Body of pancreas (tissue), 4 donors: ENCODE data around the gene NRARP. TPM values are rescaled to one million over a fixed set of nuclear protein-coding genes. Genes with fewer than 3 reads are reported as not detected.

Experiments used
- ATAC-seq: fragments of 150-250 bp; one replicate; pipeline ENCODE4 v1.9.1; 2016
- DNase-seq, 4 donors: peaks; one replicate each; pipeline ENCODE4 v3.0.0-alpha.2; 2019
- H3K27ac ChIP-seq, 4 donors: fragments of 200-600 bp; sonication (generic); 1 replicate in 3 of 4; 2 replicates in 1 of 4; pipeline versions ENCODE4 v1.5.1 to v1.6.1; 2016 to 2019; ENCODE audit warnings: mild to moderate bottlenecking in 1 of 4, mixed read lengths in 1 of 4, moderate library complexity in 1 of 4
- H3K27me3 ChIP-seq, 2 donors: fragments of 200-600 bp; sonication (generic); one replicate each; pipeline ENCODE4 v1.6.0; 2016; ENCODE audit warnings: mild to moderate bottlenecking in 1 of 2
- H3K36me3 ChIP-seq, 2 donors: fragments of 200-600 bp; sonication (generic); replicated peaks in 1 of 2; 2 replicates each; pipeline ENCODE4 v1.5.1; 2016; ENCODE audit warnings: low read depth in 2 of 2; ENCODE audit not compliant: insufficient read depth in 1 of 2
- H3K4me1 ChIP-seq: fragments of 200-600 bp; sonication (generic); one replicate; pipeline ENCODE4 v1.6.0; 2016
- H3K4me3 ChIP-seq, 2 donors: fragments of 200-600 bp; sonication (generic); 1 replicate in 1 of 2; 2 replicates in 1 of 2; pipeline ENCODE4 v1.5.1; 2016 to 2019
- H3K9me3 ChIP-seq, 3 donors: fragments of 200-600 bp; sonication (generic); 1 replicate in 2 of 3; 2 replicates in 1 of 3; pipeline ENCODE4 v1.5.1; 2016
- CTCF ChIP-seq, 7 experiments: fragments of 450-650 bp in 4 of 7; fragments of 200-600 bp in 3 of 7; sonication (generic) in 3 of 7; IDR thresholded peaks; one replicate each; pipeline ENCODE4 v1.5.1; 2016 to 2019; ENCODE audit warnings: antibody characterized with exemption in 7 of 7
- POLR2A ChIP-seq, 3 donors: fragments of 450-650 bp; IDR thresholded peaks; one replicate each; pipeline ENCODE4 v1.6.1; 2016; ENCODE audit warnings: antibody characterized with exemption in 3 of 3, mild to moderate bottlenecking in 2 of 3
- WGBS, 2 donors: methylation state at CpG; one replicate each; pipeline ENCODE4 v1.1.5; 2017; 5-methylcytosine and 5-hydroxymethylcytosine counted together
- intact Hi-C: fragments of 100-400 bp; cut with DNase I; formaldehyde crosslinking; loops from one replicate; pipeline ENCODE4 v1.15.1; 2023
- total RNA-seq, 2 donors: library from RNA; depleted of rRNA; stranded (reverse); fragments of >200 nt; gene quantifications; one replicate each; pipeline ENCODE4 v1.1.0, GENCODE V29; 2016

NRARP gene
- total RNA-seq, 2 donors from 2014 or later = 18.4 to 24.4 TPM

DNA sequence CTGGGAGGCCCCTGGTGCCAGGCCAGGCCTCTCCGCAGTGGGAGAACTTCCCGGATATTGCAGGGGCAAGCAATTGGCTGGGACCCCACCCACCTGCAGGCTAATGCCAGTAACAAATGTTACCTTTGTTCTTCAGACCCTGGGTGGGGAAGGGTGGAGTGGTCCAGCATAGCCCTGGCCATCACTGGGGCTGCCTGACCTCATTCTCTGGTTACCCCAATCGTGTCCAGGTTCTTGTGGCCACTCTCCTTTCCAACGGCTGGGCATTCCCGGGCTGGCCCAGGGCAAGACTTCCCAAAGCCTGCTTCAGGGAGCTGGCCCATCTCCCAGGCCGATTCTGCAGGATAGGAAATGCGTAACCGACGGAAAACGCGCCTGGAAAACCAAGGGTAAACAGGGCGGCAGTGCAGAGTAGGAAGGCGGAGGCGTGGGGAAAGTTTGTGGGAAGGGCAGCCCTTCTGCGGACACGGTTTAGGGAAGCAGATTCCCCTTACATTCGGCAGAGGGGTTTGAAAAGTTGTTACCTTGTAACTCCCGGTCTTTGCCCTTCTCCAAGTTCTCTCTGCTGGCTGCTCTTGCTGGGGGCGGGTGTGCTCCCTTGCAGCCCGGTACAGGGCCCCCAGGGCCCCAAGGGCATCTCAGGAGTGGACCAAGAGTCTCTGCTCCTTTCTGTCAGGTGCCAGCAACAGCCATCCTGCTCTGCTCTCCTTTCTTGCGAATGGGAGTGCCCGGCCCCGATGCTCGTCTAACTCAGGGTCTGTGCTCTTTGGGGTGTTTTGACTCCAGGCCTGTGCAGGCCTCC, 3.5 kb downstream of the NRARP start:
- peaks cover 78% of the 10 kb centered on the region for H3K4me1 ChIP-seq
- intact Hi-C loops = no loop called here
- H3K9me3 ChIP-seq = no peaks in the 10 kb centered on the region
- WGBS, 2 donors = 34 to 47% methylated on average over 21 to 24 of the region's 24 CpGs
- no peaks in the 10 kb centered on the region for H3K36me3 ChIP-seq
- ATAC-seq (no peak), DNase-seq (peak in 2 of 4 donors; percentile 39 to 52)
- H3K4me3 ChIP-seq = no peak overlapping the region
- no peaks in the 10 kb centered on the region for H3K27me3 ChIP-seq
- no peak for TF ChIP-seq CTCF (IDR thresholded peaks at IDR 0.05)
- no peak for TF ChIP-seq POLR2A (IDR thresholded peaks at IDR 0.05)
- peak overlapping the region; percentile 61 to 95 (median 88) for H3K27ac ChIP-seq

- no peak for ATAC-seq
- DNase-seq = peak in 2 of 4 donors; percentile 17 to 51
These were observed 4.1 kb downstream of the NRARP start for GRCh38 chr9:137297966-137298365.

GRCh38 chr9:137296670-137297664, 5.1 kb downstream of the NRARP start:
- TF ChIP-seq CTCF (IDR thresholded peaks at IDR 0.05) = no peak
- peak in 2 of 3 donors; percentile 57 to 73 for TF ChIP-seq POLR2A (IDR thresholded peaks at IDR 0.05)

More at GRCh38 chr9:137297966-137298365, 4.1 kb downstream of the NRARP start:
- intact Hi-C loops = no loop called here
- no peaks in the 10 kb centered on the region for H3K36me3 ChIP-seq
- H3K4me1 ChIP-seq = peaks cover 78% of the 10 kb centered on the region
- H3K9me3 ChIP-seq = no peaks in the 10 kb centered on the region
- no peak for TF ChIP-seq POLR2A (IDR thresholded peaks at IDR 0.05)
- TF ChIP-seq CTCF (IDR thresholded peaks at IDR 0.05) = no peak
- WGBS, 2 donors = 62% methylated on average over 7 of the region's 7 CpGs; no CpG with 5 or more reads in 1 of the 2 donors
- H3K4me3 ChIP-seq = no peak overlapping the region
- peak overlapping the region; percentile 61 to 95 (median 88) for H3K27ac ChIP-seq
- no peaks in the 10 kb centered on the region for H3K27me3 ChIP-seq

GRCh38 chr9:137295849-137296669, 6.0 kb downstream of the NRARP start:
- no peak for ATAC-seq

More at GRCh38 chr9:137296670-137297664, 5.1 kb downstream of the NRARP start:
- WGBS, 2 donors = 20 to 31% methylated on average over 19 to 24 of the region's 24 CpGs
- no peaks in the 10 kb centered on the region for H3K27me3 ChIP-seq
- no peaks in the 10 kb centered on the region for H3K9me3 ChIP-seq
- intact Hi-C loops = no loop called here
- ATAC-seq (no peak), DNase-seq (peak; percentile 67 to 81 (median 77))
- peak overlapping the region; percentile 84 to 95 (median 92) for H3K27ac ChIP-seq
- H3K4me3 ChIP-seq = no peak overlapping the region
- H3K36me3 ChIP-seq = no peaks in the 10 kb centered on the region
- H3K4me1 ChIP-seq = peaks cover 79% of the 10 kb centered on the region

More at GRCh38 chr9:137295849-137296669, 6.0 kb downstream of the NRARP start:
- Histone ChIP-seq H3K4me3 (no peak overlapping the region), H3K4me1 (peaks cover 75% of the 10 kb centered on the region), H3K27me3 (no peaks in the 10 kb centered on the region), H3K27ac (peak overlapping the region; percentile 84 to 95 (median 92)), H3K9me3 (no peaks in the 10 kb centered on the region), H3K36me3 (no peaks in the 10 kb centered on the region)
- intact Hi-C loops = no loop called here
- peak in 2 of 4 donors; percentile 45 to 55 for DNase-seq
- 9 to 23% methylated on average over 23 to 58 of the region's 78 CpGs for WGBS, 2 donors
- TF ChIP-seq POLR2A (IDR thresholded peaks at IDR 0.05) = no peak
- no peak for TF ChIP-seq CTCF (IDR thresholded peaks at IDR 0.05)
